K562 (cell line): ENCODE measurements around the gene SANBR. TPM values are rescaled to one million over a fixed set of nuclear protein-coding genes. Genes with fewer than 3 reads are reported as not detected.

ENCODE experiments used
- CEBPB ChIP-seq: fragments of 450-650 bp; IDR thresholded peaks from 2 replicates; pipeline ENCODE4 v1.6.1; 2016; ENCODE audit warnings: missing genetic modification characterization, missing compliant biosample characterization
- KDM5B ChIP-seq: fragments of 200-600 bp; sonication (generic); IDR thresholded peaks from 2 replicates; pipeline ENCODE4 v1.6.1; 2012; ENCODE audit warnings: low read depth, mild to moderate bottlenecking, moderate library complexity, low read length, control low read depth, inconsistent platforms; ENCODE audit not compliant: insufficient replicate concordance
- RBM25 ChIP-seq: fragments of 200-400 bp; formaldehyde crosslinking; IDR thresholded peaks from 2 replicates; pipeline ENCODE4 v1.6.1; 2018; ENCODE audit warnings: low read length, low read depth, moderate library complexity; ENCODE audit not compliant: severe bottlenecking
- TAF7 ChIP-seq: fragments of 450-650 bp; IDR thresholded peaks from 2 replicates; pipeline ENCODE4 v1.6.1; 2016; ENCODE audit warnings: missing genetic modification characterization, missing compliant biosample characterization
- ZNF146 ChIP-seq: IDR thresholded peaks from one replicate; pipeline ENCODE4 v1.6.1; 2018; ENCODE audit warnings: missing compliant biosample characterization; ENCODE audit not compliant: unreplicated experiment
- ZNF232 ChIP-seq: sonication (generic); formaldehyde crosslinking; IDR thresholded peaks from 2 replicates; pipeline ENCODE4 v1.8.0; 2022; ENCODE audit warnings: mild to moderate bottlenecking, missing genetic modification reagents
- ZNF444 ChIP-seq: fragments of 250-450 bp; sonication (Bioruptor Pico); IDR thresholded peaks from 2 replicates; pipeline ENCODE4 v1.4.0; 2020; ENCODE audit warnings: mild to moderate bottlenecking, moderate library complexity
- polyA plus RNA-seq, 8 experiments: library from polyadenylated mRNA; depleted of rRNA in 4 of 8; stranded (reverse) in 5 of 8; unstranded in 3 of 8; fragments of >200 nt; fragmentation: Nextera tagmentation in 2 of 8; fragmentation: Illumina TruSeq in 1 of 8; extraction: Ambion mirVana in 2 of 8; extraction: Trizol in 1 of 8; gene quantifications; 2 replicates each; pipeline versions ENCODE4 v1.2.1 to v1.2.3, GENCODE V29; 2011 to 2014; ENCODE audit warnings: inconsistent platforms in 1 of 8, missing spikeins in 1 of 8
- total RNA-seq, 7 experiments: library from RNA; depleted of rRNA in 6 of 7; stranded (reverse); fragments of >200 nt in 6 of 7; fragmentation: Illumina TruSeq in 2 of 7; extraction: Trizol in 2 of 7; gene quantifications; 2 replicates each; pipeline versions ENCODE4 v1.2.1 to v1.2.3, GENCODE V29; 2011 to 2021; ENCODE audit warnings: low replicate concordance in 1 of 7
- TF ChIP-seq, protein P1 (sequence below): sonication (generic); formaldehyde crosslinking; IDR thresholded peaks from 2 replicates; pipeline ENCODE4 v1.8.1; 2023; ENCODE audit warnings: mild to moderate bottlenecking, missing genetic modification reagents
- TF ChIP-seq, protein P2 (sequence below): sonication (generic); formaldehyde crosslinking; IDR thresholded peaks from 2 replicates; pipeline ENCODE4 v1.8.1; 2023; ENCODE audit warnings: mild to moderate bottlenecking, missing genetic modification reagents
- TF ChIP-seq, protein P3 (sequence below), 2 experiments: fragments of 450-650 bp in 1 of 2; IDR thresholded peaks; 2 replicates each; pipeline ENCODE4 v1.6.1; 2011 to 2017; ENCODE audit warnings: low read depth in 2 of 2, antibody characterized with exemption in 1 of 2, borderline replicate concordance in 1 of 2, low read length in 1 of 2, mild to moderate bottlenecking in 1 of 2, mixed read lengths in 1 of 2; ENCODE audit not compliant: control insufficient read depth in 1 of 2
- TF ChIP-seq, protein P4 (sequence below): fragments of 450-650 bp; IDR thresholded peaks from 2 replicates; pipeline ENCODE4 v1.6.1; 2018; ENCODE audit not compliant: partially characterized antibody
- TF ChIP-seq, protein P5 (sequence below): sonication (generic); formaldehyde crosslinking; IDR thresholded peaks from 2 replicates; pipeline ENCODE4 v1.8.0; 2022; ENCODE audit warnings: mild to moderate bottlenecking, missing genetic modification reagents

Gene SANBR
- total and polyA plus RNA-seq, 9 of the 15 experiments (the other 6 are each of a cell fraction or from before 2014, with no cell fraction given), result 1.5 to 7.7 (median 6.2) TPM

DNA sequence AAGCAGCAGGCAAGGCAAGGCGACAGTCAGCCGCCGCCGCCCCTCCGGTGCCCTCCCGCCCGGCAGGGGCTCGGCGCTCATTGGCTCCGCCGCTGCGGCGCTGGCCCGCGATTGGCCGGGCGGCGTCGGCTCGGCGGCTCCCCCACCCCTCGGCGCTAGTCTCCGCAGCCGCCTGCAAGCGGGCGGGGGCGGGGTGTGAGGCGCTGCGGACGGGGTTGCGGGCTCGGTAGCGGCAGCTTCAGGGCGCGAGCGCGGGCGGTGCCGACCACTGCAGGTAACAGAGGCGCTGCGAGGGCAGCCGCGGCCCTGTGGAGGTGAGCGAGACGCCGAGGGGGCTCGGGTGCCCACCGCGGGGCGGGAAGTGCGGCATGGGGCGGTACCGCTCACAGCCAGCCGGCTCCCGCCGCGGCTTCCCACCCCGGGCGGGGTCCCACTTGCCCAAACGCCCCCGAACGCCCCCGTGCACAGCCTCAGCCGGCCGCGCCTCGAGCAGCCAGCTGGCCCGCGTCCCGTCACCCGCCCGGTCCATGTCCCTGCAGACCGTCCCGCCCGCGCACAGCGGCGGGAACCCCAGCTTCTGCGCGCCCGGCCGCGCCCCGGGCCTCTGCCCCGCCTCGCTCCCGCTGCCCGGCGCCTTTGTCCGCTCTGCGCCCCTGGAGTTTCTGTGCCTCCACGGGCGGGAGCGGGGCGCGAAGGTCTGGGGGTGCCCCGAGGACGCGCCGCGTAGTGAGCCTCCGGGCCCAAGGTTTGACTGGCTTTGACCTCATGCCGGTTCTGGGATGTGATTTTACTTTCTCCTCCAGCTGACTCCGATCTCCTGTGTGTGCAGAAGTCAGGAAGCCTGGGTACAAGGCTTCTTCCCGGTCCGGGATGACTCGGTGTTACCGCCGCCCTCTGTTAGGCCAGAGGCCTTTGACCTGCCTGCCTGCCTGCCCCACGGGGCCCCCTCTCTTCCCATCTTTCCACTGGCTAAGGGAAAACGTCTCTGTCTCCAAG is at the start of gene SANBR (continued):
- TF ChIP-seq TAF7, result no peak
- TF ChIP-seq KDM5B, result peak; percentile 25
- TF ChIP-seq CEBPB (tag), result no peak
- TF ChIP-seq, protein P1, sequence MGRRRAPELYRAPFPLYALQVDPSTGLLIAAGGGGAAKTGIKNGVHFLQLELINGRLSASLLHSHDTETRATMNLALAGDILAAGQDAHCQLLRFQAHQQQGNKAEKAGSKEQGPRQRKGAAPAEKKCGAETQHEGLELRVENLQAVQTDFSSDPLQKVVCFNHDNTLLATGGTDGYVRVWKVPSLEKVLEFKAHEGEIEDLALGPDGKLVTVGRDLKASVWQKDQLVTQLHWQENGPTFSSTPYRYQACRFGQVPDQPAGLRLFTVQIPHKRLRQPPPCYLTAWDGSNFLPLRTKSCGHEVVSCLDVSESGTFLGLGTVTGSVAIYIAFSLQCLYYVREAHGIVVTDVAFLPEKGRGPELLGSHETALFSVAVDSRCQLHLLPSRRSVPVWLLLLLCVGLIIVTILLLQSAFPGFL (CRISPR knock-in tag), result no peak
- TF ChIP-seq ZNF444, result no peak
- TF ChIP-seq, protein P2, sequence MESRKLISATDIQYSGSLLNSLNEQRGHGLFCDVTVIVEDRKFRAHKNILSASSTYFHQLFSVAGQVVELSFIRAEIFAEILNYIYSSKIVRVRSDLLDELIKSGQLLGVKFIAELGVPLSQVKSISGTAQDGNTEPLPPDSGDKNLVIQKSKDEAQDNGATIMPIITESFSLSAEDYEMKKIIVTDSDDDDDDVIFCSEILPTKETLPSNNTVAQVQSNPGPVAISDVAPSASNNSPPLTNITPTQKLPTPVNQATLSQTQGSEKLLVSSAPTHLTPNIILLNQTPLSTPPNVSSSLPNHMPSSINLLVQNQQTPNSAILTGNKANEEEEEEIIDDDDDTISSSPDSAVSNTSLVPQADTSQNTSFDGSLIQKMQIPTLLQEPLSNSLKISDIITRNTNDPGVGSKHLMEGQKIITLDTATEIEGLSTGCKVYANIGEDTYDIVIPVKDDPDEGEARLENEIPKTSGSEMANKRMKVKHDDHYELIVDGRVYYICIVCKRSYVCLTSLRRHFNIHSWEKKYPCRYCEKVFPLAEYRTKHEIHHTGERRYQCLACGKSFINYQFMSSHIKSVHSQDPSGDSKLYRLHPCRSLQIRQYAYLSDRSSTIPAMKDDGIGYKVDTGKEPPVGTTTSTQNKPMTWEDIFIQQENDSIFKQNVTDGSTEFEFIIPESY, result peak; percentile 16; the same call in 1 of the 2 replicates
- TF ChIP-seq RBM25, result peak; percentile 99
- TF ChIP-seq, protein P3, sequence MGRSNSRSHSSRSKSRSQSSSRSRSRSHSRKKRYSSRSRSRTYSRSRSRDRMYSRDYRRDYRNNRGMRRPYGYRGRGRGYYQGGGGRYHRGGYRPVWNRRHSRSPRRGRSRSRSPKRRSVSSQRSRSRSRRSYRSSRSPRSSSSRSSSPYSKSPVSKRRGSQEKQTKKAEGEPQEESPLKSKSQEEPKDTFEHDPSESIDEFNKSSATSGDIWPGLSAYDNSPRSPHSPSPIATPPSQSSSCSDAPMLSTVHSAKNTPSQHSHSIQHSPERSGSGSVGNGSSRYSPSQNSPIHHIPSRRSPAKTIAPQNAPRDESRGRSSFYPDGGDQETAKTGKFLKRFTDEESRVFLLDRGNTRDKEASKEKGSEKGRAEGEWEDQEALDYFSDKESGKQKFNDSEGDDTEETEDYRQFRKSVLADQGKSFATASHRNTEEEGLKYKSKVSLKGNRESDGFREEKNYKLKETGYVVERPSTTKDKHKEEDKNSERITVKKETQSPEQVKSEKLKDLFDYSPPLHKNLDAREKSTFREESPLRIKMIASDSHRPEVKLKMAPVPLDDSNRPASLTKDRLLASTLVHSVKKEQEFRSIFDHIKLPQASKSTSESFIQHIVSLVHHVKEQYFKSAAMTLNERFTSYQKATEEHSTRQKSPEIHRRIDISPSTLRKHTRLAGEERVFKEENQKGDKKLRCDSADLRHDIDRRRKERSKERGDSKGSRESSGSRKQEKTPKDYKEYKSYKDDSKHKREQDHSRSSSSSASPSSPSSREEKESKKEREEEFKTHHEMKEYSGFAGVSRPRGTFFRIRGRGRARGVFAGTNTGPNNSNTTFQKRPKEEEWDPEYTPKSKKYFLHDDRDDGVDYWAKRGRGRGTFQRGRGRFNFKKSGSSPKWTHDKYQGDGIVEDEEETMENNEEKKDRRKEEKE (IDR thresholded peaks at IDR 0.05; ENCODE audit: borderline replicate concordance in 1 of 2, control insufficient read depth in 1 of 2, low read depth in 2 of 2, low read length in 1 of 2), result no peak
- TF ChIP-seq, protein P4, sequence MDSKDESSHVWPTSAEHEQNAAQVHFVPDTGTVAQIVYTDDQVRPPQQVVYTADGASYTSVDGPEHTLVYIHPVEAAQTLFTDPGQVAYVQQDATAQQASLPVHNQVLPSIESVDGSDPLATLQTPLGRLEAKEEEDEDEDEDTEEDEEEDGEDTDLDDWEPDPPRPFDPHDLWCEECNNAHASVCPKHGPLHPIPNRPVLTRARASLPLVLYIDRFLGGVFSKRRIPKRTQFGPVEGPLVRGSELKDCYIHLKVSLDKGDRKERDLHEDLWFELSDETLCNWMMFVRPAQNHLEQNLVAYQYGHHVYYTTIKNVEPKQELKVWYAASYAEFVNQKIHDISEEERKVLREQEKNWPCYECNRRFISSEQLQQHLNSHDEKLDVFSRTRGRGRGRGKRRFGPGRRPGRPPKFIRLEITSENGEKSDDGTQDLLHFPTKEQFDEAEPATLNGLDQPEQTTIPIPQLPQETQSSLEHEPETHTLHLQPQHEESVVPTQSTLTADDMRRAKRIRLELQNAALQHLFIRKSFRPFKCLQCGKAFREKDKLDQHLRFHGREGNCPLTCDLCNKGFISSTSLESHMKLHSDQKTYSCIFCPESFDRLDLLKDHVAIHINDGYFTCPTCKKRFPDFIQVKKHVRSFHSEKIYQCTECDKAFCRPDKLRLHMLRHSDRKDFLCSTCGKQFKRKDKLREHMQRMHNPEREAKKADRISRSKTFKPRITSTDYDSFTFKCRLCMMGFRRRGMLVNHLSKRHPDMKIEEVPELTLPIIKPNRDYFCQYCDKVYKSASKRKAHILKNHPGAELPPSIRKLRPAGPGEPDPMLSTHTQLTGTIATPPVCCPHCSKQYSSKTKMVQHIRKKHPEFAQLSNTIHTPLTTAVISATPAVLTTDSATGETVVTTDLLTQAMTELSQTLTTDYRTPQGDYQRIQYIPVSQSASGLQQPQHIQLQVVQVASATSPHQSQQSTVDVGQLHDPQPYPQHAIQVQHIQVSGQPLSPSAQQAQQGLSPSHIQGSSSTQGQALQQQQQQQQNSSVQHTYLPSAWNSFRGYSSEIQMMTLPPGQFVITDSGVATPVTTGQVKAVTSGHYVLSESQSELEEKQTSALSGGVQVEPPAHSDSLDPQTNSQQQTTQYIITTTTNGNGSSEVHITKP, result peak; percentile 19
- no peak for TF ChIP-seq ZNF232
- TF ChIP-seq, protein P5, sequence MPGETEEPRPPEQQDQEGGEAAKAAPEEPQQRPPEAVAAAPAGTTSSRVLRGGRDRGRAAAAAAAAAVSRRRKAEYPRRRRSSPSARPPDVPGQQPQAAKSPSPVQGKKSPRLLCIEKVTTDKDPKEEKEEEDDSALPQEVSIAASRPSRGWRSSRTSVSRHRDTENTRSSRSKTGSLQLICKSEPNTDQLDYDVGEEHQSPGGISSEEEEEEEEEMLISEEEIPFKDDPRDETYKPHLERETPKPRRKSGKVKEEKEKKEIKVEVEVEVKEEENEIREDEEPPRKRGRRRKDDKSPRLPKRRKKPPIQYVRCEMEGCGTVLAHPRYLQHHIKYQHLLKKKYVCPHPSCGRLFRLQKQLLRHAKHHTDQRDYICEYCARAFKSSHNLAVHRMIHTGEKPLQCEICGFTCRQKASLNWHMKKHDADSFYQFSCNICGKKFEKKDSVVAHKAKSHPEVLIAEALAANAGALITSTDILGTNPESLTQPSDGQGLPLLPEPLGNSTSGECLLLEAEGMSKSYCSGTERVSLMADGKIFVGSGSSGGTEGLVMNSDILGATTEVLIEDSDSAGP (CRISPR knock-in tag), result no peak
- no peak for TF ChIP-seq ZNF146 (CRISPR knock-in tag)
